DMS53 (cell line): ENCODE data around the gene OR4D11.

Experiments used
- DNase-seq: peaks from one replicate; lab custom pipeline; 2025; lab: John Stamatoyannopoulos, UW

OR4D11 gene

DNA sequence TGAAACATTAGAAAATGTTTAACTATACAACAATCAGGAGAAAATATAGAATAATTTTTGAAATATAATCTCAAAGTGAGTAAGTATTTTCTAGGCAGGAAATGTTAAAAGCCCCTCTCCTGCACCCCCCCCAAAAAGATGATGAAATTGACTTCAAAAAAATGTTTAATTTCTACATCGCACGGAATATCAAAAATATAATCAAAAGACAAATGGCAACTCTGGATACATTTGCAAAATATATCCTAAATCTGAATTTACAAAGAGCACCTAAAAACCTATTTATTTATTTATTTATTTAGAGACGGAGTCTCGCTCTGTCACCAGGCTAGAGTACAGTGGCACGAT, 44.9 kb downstream of the OR4D11 start:
- DNase-seq = no peak

DNA sequence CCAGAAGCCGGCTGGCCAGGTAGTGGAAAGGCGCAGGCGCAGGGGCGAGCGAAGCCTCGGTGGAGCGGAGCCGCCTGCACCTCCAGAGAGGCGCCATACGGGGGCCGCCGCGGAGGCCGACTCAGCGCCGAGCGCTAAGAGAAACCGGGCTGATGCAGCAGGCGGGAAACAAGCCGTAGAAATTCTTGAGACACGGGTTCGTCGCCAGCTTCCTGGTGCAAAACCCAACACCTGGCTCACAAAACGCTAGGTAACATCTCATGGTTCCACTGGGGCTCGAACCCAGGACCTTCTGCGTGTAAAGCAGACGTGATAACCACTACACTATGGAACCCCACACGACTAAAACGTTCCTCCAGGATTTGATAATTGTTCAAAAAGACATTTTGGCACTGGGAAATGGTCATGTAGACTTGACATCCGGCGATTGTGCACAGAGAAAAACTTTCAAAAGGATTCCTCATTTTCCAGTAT, 47.0 kb downstream of the OR4D11 start:
- DNase-seq = peak; percentile 94

DNA sequence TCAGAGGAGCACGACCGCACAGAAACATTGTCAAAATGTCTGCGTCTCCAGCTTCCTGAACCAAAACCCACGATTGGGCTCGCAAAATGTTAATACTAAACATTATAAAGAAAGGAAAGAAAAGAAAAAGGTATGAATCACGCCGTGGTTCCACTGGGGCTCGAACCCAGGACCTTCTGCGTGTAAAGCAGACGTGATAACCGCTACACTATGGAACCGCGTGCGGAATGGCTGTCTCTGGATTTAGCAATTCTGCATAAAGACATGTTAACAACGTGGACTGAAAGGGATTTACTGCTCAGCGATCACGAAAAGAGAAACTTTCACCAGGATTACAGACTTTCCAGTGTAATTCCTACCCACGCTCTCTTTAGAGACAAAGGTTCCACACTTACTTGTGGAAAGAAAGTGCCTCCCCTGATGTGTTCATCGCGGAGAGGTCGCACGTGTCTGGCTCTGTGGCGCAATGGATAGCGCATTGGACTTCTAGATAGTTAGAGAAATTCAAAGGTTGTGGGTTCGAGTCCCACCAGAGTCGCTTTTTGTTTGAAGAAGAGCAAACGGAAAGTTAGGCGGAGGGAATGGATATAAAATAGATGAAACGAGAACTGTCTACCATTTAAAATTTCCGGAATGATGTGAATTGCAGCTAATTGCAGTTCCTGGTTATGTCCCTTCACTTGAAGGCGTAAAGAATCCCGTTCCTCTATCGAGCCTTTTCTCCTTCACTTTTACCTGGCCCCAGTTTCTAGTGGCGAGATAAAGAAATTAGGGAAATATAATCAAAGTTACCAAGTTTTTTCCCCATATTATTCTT, 47.7 kb downstream of the OR4D11 start:
- DNase-seq = peak; percentile 95

DNA sequence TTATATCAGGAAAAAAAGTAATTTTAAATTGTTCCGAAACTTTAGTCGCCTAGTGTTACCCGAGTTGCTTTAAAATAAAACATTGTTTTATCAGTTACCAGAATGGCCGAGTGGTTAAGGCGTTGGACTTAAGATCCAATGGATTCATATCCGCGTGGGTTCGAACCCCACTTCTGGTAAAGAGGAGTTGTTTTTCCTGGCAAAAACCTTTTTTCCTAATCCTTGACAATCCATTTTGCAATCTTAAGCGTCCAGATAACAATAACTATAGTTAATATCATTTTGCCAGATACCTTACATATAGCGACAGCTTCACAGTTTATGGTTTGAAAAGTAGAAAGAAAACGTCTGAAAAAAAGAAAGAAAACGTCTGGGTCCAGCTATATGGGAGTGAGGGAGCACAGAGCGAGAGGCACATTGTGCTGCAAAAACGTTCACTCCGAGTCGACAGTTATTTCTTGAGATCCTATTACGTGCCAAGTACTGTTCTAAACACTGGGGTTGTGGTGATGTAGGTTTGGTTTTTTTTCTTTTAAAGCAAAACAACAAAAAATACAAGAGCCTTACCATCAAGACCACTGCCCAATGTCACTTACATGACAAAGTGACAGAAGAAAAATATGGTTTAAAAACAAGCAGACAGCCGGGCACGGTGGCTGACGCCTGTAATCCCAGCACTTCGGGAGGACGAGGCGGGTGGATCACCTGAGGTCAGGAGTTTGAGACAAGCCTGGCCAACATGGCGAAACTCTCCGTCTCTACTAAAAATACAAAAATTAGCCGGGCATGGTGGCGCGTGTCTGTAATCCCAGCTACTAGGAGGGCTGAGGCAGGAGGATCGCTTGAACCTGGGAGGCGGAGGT, 48.5 kb downstream of the OR4D11 start:
- peak; percentile 76 for DNase-seq

DNA sequence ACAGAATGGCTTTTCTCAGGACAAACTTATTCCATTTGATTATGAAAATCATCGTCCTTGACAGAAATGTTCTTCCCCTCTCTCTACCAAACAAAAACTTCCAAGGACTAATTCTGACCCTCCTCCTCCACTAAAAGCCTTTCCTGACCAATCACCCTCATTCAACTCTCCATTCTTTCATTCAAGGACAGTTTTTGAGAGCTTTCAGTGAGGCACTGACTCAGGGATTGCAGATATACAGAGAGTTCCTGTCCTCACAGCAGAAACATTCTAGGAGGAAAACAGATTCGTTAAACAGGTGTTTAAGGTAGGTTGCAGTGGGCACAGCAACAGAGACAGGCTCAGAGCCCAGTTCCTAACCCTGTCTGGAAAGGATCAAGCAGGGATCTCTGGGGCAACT, 49.5 kb downstream of the OR4D11 start:
- peak; percentile 8 for DNase-seq

DNA sequence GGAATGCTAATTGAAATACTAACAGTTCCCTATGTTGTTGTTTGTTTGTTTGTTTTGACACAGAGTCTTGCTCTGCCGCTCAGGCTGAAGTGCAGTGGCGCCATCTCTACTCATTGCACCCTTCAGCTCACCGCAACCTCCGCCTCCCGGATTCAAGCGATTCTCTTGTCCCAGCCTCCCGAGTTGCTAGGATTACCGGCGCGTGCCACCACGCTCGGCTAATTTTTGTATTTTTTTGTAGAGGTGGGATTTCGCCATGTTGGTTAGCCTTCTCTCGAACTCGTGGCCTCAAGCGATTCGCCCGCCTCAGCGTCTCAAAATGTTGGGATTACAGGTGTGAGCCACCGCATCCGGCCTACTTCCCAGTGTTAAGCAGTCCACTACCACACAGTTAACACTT, 49.9 kb downstream of the OR4D11 start:
- no peak for DNase-seq
